ENCODE results near the gene INTS4. TPM values are rescaled to one million over a fixed set of nuclear protein-coding genes. Genes with fewer than 3 reads are reported as not detected.
"Not testable (repeated sequence)": the region's sequence is repeated elsewhere in the genome, so short reads cannot be mapped to it uniquely, and the experiment has no call there.

Gene INTS4
- polyA plus RNA-seq, 1 donor (not counting 4 experiments of a cell fraction or from before 2014, with no cell fraction given), result 18.0 TPM

DNA sequence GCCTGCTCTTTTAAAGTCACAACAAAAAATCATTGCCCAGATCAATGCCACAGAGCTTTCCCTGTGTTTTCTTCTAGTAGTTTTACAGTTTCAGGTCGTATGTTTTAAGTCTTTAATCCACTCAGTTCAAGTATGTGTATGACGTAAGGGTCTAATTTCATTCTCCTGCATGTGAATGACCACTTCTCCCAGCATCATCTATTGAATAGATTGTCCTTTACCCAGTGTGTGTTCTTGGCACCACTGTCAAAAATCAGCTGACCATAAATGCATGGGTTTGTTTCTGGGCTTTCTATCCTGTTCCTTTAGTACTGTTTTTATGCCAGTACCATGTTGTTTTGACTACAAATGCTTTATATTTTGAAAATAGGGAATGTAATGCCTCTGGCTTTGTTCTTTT is 28.1 kb downstream of the INTS4 start:
- H3K9ac ChIP-seq (ENCODE audit: control insufficient read depth, extremely low read depth, insufficient read depth, low read length), result no peak overlapping the region
- dilution Hi-C loops (cut with MboI; ENCODE audit: extremely low pct_ligation_motif_present, low sequenced_read_pairs), result no loop called here
- FAIRE-seq, result no peak
- no peaks in the 10 kb centered on the region for H4K20me1 ChIP-seq (ENCODE audit: control insufficient read depth, extremely low read depth, insufficient read depth, low read length)
- no peak overlapping the region for H2AFZ ChIP-seq (ENCODE audit: control insufficient read depth, low read length)
- no peak for DNase-seq (ENCODE audit: low read depth, low spot score)
- H3K4me1 ChIP-seq (ENCODE audit: control insufficient read depth, extremely low read depth, insufficient read depth, low read length), result no peaks in the 10 kb centered on the region
- no peak overlapping the region for H3K27ac ChIP-seq (ENCODE audit: control insufficient read depth, insufficient read depth, low read length)
- H3K27me3 ChIP-seq (ENCODE audit: control insufficient read depth, extremely low read depth, insufficient read depth, low read length), result no peaks in the 10 kb centered on the region
- H3K36me3 ChIP-seq (ENCODE audit: control insufficient read depth in 2 of 2, extremely low read depth in 1 of 2, insufficient read depth in 2 of 2, low read length in 2 of 2), result no peaks in the 10 kb centered on the region
- no peaks in the 10 kb centered on the region for H3K79me2 ChIP-seq (ENCODE audit: control insufficient read depth, insufficient read depth, low read length)
- no peak overlapping the region for H3K4me2 ChIP-seq (ENCODE audit: control insufficient read depth, extremely low read depth, insufficient read depth, low read depth, low read length)
- H3K9me3 ChIP-seq (ENCODE audit: control insufficient read depth, low read depth, low read length), result no peaks in the 10 kb centered on the region
- TF ChIP-seq, protein P1, sequence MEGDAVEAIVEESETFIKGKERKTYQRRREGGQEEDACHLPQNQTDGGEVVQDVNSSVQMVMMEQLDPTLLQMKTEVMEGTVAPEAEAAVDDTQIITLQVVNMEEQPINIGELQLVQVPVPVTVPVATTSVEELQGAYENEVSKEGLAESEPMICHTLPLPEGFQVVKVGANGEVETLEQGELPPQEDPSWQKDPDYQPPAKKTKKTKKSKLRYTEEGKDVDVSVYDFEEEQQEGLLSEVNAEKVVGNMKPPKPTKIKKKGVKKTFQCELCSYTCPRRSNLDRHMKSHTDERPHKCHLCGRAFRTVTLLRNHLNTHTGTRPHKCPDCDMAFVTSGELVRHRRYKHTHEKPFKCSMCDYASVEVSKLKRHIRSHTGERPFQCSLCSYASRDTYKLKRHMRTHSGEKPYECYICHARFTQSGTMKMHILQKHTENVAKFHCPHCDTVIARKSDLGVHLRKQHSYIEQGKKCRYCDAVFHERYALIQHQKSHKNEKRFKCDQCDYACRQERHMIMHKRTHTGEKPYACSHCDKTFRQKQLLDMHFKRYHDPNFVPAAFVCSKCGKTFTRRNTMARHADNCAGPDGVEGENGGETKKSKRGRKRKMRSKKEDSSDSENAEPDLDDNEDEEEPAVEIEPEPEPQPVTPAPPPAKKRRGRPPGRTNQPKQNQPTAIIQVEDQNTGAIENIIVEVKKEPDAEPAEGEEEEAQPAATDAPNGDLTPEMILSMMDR (optimal IDR thresholded peaks at IDR 0.05 in 1 of 3, IDR thresholded peaks at IDR 0.05 in 1 of 3, conservative IDR thresholded peaks at IDR 0.05 in 1 of 3; ENCODE audit: extremely low read depth in 1 of 3, insufficient read depth in 2 of 3, low read length in 3 of 3), result no peak
- no peak for TF ChIP-seq EZH2 (IDR thresholded peaks at IDR 0.05; ENCODE audit: low read length)
- no peak overlapping the region for H3K4me3 ChIP-seq (ENCODE audit: control insufficient read depth in 2 of 3, extremely low read depth in 1 of 3, insufficient read depth in 2 of 3, low read depth in 1 of 3, low read length in 3 of 3)
- no peaks in the 10 kb centered on the region for H3K9me1 ChIP-seq (ENCODE audit: control insufficient read depth, extremely low read depth, insufficient read depth, low read length)

DNA sequence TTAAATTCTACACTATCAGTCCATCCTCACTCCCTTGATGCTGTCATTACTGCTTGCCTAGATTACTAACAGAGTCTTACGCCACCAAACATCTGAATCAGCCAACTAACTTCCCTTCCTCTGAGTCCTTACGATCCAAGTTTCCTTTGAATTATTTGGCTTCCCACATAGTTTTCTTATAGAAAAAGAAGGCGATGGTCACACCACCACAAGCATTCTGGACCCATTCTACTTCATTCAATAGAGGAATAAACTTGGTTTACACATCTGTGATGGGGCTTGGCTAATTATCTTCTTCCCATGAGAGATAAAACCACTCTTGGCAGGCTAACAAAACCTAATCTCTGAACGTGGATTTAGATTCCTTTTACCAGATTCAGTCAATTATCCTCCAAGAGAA is 35.0 kb downstream of the INTS4 start:
- H3K79me2 ChIP-seq (ENCODE audit: control insufficient read depth, insufficient read depth, low read length), result no peaks in the 10 kb centered on the region
- no peak overlapping the region for H3K4me2 ChIP-seq (ENCODE audit: control insufficient read depth, extremely low read depth, insufficient read depth, low read depth, low read length)
- dilution Hi-C loops (cut with MboI; ENCODE audit: extremely low pct_ligation_motif_present, low sequenced_read_pairs), result no loop called here
- no peak overlapping the region for H2AFZ ChIP-seq (ENCODE audit: control insufficient read depth, low read length)
- H3K36me3 ChIP-seq (ENCODE audit: control insufficient read depth in 2 of 2, extremely low read depth in 1 of 2, insufficient read depth in 2 of 2, low read length in 2 of 2), result peaks cover 2 to 5% of the 10 kb centered on the region in 2 experiments
- no peak for FAIRE-seq
- TF ChIP-seq EZH2 (IDR thresholded peaks at IDR 0.05; ENCODE audit: low read length), result no peak
- no peaks in the 10 kb centered on the region for H4K20me1 ChIP-seq (ENCODE audit: control insufficient read depth, extremely low read depth, insufficient read depth, low read length)
- no peaks in the 10 kb centered on the region for H3K4me1 ChIP-seq (ENCODE audit: control insufficient read depth, extremely low read depth, insufficient read depth, low read length)
- no peak overlapping the region for H3K4me3 ChIP-seq (ENCODE audit: control insufficient read depth in 2 of 3, extremely low read depth in 1 of 3, insufficient read depth in 2 of 3, low read depth in 1 of 3, low read length in 3 of 3)
- no peaks in the 10 kb centered on the region for H3K27me3 ChIP-seq (ENCODE audit: control insufficient read depth, extremely low read depth, insufficient read depth, low read length)
- no peak for DNase-seq (ENCODE audit: low read depth, low spot score)
- H3K9ac ChIP-seq (ENCODE audit: control insufficient read depth, extremely low read depth, insufficient read depth, low read length), result no peak overlapping the region
- no peaks in the 10 kb centered on the region for H3K9me3 ChIP-seq (ENCODE audit: control insufficient read depth, low read depth, low read length)
- H3K27ac ChIP-seq (ENCODE audit: control insufficient read depth, insufficient read depth, low read length), result no peak overlapping the region
- H3K9me1 ChIP-seq (ENCODE audit: control insufficient read depth, extremely low read depth, insufficient read depth, low read length), result no peaks in the 10 kb centered on the region

DNA sequence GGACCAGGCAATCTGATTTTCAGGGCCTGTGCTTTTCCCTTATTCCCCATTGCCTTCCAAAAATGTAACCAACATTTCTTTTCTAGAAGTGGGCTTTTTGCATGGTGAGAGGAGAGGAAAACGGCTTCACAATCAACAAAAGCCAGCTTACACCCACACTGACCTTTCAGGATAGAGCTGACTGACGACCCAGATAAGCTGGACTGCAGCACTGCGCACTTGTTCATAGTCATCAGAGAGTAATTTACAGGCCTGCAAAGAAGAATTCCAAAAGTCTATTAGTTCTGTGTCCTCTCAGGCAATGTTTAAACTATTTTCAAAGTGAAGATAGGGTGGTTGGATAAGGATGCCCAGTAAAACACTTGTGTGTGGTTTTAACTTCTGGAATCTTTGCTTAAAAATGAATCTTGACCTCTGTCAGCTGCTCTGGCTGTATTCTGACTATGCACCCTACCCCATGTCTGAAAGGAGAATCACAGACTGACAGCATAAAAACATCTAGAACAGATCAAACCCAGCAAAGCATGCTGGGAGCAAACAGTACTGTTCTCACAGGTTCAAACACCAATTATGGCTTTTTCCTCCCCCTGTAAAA is 35.8 kb downstream of the INTS4 start:
- H3K4me1 ChIP-seq (ENCODE audit: control insufficient read depth, extremely low read depth, insufficient read depth, low read length); H3K27me3 ChIP-seq (ENCODE audit: control insufficient read depth, extremely low read depth, insufficient read depth, low read length); DNase-seq (ENCODE audit: low read depth, low spot score); FAIRE-seq; H3K27ac ChIP-seq (ENCODE audit: control insufficient read depth, insufficient read depth, low read length); H3K4me3 ChIP-seq (ENCODE audit: control insufficient read depth in 2 of 3, extremely low read depth in 1 of 3, insufficient read depth in 2 of 3, low read depth in 1 of 3, low read length in 3 of 3); H4K20me1 ChIP-seq (ENCODE audit: control insufficient read depth, extremely low read depth, insufficient read depth, low read length); dilution Hi-C loops (cut with MboI; ENCODE audit: extremely low pct_ligation_motif_present, low sequenced_read_pairs); H3K9me3 ChIP-seq (ENCODE audit: control insufficient read depth, low read depth, low read length); H3K4me2 ChIP-seq (ENCODE audit: control insufficient read depth, extremely low read depth, insufficient read depth, low read depth, low read length); H3K9ac ChIP-seq (ENCODE audit: control insufficient read depth, extremely low read depth, insufficient read depth, low read length); H3K79me2 ChIP-seq (ENCODE audit: control insufficient read depth, insufficient read depth, low read length); H3K36me3 ChIP-seq (ENCODE audit: control insufficient read depth in 2 of 2, extremely low read depth in 1 of 2, insufficient read depth in 2 of 2, low read length in 2 of 2); H3K9me1 ChIP-seq (ENCODE audit: control insufficient read depth, extremely low read depth, insufficient read depth, low read length); H2AFZ ChIP-seq (ENCODE audit: control insufficient read depth, low read length): not testable (repeated sequence)

DNA sequence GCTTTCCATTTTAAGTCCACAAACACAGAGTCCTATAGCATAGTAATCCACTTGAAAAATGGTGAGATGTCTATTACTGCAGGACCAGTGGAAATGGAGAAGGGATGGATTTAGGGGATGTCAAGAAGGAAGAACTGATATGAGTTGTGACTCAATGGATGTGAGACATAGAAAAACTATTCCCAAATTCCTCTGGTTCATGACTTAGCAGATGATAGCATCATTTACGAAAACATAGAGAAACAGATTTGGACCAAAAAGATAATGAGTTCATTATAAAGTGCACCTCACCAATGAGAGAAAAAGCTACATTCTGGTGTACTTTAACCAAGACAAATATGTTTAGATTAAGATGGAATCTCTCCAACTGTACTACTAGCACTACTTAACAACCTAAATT is 51.2 kb downstream of the INTS4 start:
- H3K27me3 ChIP-seq (ENCODE audit: control insufficient read depth, extremely low read depth, insufficient read depth, low read length); H3K36me3 ChIP-seq (ENCODE audit: control insufficient read depth in 2 of 2, extremely low read depth in 1 of 2, insufficient read depth in 2 of 2, low read length in 2 of 2); H2AFZ ChIP-seq (ENCODE audit: control insufficient read depth, low read length); H3K4me1 ChIP-seq (ENCODE audit: control insufficient read depth, extremely low read depth, insufficient read depth, low read length); DNase-seq (ENCODE audit: low read depth, low spot score); H3K4me3 ChIP-seq (ENCODE audit: control insufficient read depth in 2 of 3, extremely low read depth in 1 of 3, insufficient read depth in 2 of 3, low read depth in 1 of 3, low read length in 3 of 3); H3K9me3 ChIP-seq (ENCODE audit: control insufficient read depth, low read depth, low read length); dilution Hi-C loops (cut with MboI; ENCODE audit: extremely low pct_ligation_motif_present, low sequenced_read_pairs); H3K79me2 ChIP-seq (ENCODE audit: control insufficient read depth, insufficient read depth, low read length); H4K20me1 ChIP-seq (ENCODE audit: control insufficient read depth, extremely low read depth, insufficient read depth, low read length); H3K9me1 ChIP-seq (ENCODE audit: control insufficient read depth, extremely low read depth, insufficient read depth, low read length); FAIRE-seq; H3K9ac ChIP-seq (ENCODE audit: control insufficient read depth, extremely low read depth, insufficient read depth, low read length); H3K4me2 ChIP-seq (ENCODE audit: control insufficient read depth, extremely low read depth, insufficient read depth, low read depth, low read length); H3K27ac ChIP-seq (ENCODE audit: control insufficient read depth, insufficient read depth, low read length): not testable (repeated sequence)
